ENCODE data around the gene ZNF397.
"Not testable (repeated sequence)": the region's sequence is repeated elsewhere in the genome, so short reads cannot be mapped to it uniquely, and the experiment has no call there.

Gene ZNF397

GRCh38 chr18:35205199-35205712 is 35.6 kb upstream of the ZNF397 start:
- no peak for DNase-seq (ENCODE audit: low read depth)
- no peak overlapping the region for H3K4me3 ChIP-seq (ENCODE audit: low read length)
- no peak for TF ChIP-seq CTCF (conservative IDR thresholded peaks at IDR 0.05; ENCODE audit: low read depth, low read length)

GRCh38 chr18:35205746-35206458 is 34.9 kb upstream of the ZNF397 start:
- H3K4me3 ChIP-seq (ENCODE audit: low read length); DNase-seq (ENCODE audit: low read depth): not testable (repeated sequence)

GRCh38 chr18:35215026-35215425 is 25.8 kb upstream of the ZNF397 start:
- no peak overlapping the region for H3K4me3 ChIP-seq (ENCODE audit: low read length)
- no peak for DNase-seq (ENCODE audit: low read depth)
- no peak for TF ChIP-seq CTCF (conservative IDR thresholded peaks at IDR 0.05; ENCODE audit: low read depth, low read length)

GRCh38 chr18:35216611-35217010 is 24.2 kb upstream of the ZNF397 start:
- DNase-seq (ENCODE audit: low read depth); H3K4me3 ChIP-seq (ENCODE audit: low read length): not testable (repeated sequence)

- not testable (repeated sequence) for DNase-seq (ENCODE audit: low read depth); H3K4me3 ChIP-seq (ENCODE audit: low read length)
These were observed 21.5 kb upstream of the ZNF397 start for GRCh38 chr18:35219331-35219730.

- H3K4me3 ChIP-seq (ENCODE audit: low read length) = no peak overlapping the region
- no peak for DNase-seq (ENCODE audit: low read depth)
- no peak for TF ChIP-seq CTCF (conservative IDR thresholded peaks at IDR 0.05; ENCODE audit: low read depth, low read length)
These were observed 20.4 kb upstream of the ZNF397 start for GRCh38 chr18:35220424-35220823.

GRCh38 chr18:35223797-35224196 is 17.0 kb upstream of the ZNF397 start:
- H3K4me3 ChIP-seq (ENCODE audit: low read length) = no peak overlapping the region
- DNase-seq (ENCODE audit: low read depth) = no peak
- no peak for TF ChIP-seq CTCF (conservative IDR thresholded peaks at IDR 0.05; ENCODE audit: low read depth, low read length)

- H3K4me3 ChIP-seq (ENCODE audit: low read length) = no peak overlapping the region
- DNase-seq (ENCODE audit: low read depth) = no peak
- TF ChIP-seq CTCF (conservative IDR thresholded peaks at IDR 0.05; ENCODE audit: low read depth, low read length) = no peak
These were observed 13.6 kb upstream of the ZNF397 start for GRCh38 chr18:35227254-35227653.

GRCh38 chr18:35231052-35231451 is 9.8 kb upstream of the ZNF397 start:
- peak; percentile 96 for TF ChIP-seq CTCF (conservative IDR thresholded peaks at IDR 0.05; ENCODE audit: low read depth, low read length)
- peak overlapping the region; percentile 32 for H3K4me3 ChIP-seq (ENCODE audit: low read length)
- peak; percentile 17 for DNase-seq (ENCODE audit: low read depth)
